Neutrophil (primary cell): Measurements from ENCODE around the gene TM7SF2.

Experiments
- H3K27ac ChIP-seq: fragments of 200-600 bp; sonication (generic); 2 replicates; pipeline ENCODE4 v1.5.1; 2016; ENCODE audit warnings: mild to moderate bottlenecking, moderate library complexity
- H3K27me3 ChIP-seq: fragments of 200-600 bp; sonication (generic); 2 replicates; pipeline ENCODE4 v1.6.0; 2016; ENCODE audit warnings: mild to moderate bottlenecking
- H3K36me3 ChIP-seq: fragments of 200-600 bp; sonication (generic); 2 replicates; pipeline ENCODE4 v1.5.1; 2017
- H3K4me1 ChIP-seq, 2 experiments: fragments of 200-600 bp in 1 of 2; sonication (generic) in 1 of 2; 1 replicate in 1 of 2; 2 replicates in 1 of 2; pipeline versions ENCODE4 v1.5.1 to v1.6.1; 2013 to 2016; ENCODE audit warnings: low read depth in 1 of 2, low read length in 1 of 2, mild to moderate bottlenecking in 1 of 2, moderate library complexity in 1 of 2; ENCODE audit not compliant: control insufficient read depth in 1 of 2, insufficient read depth in 1 of 2
- H3K4me3 ChIP-seq, 2 experiments: fragments of 200-600 bp in 1 of 2; sonication (generic) in 1 of 2; 1 replicate in 1 of 2; 2 replicates in 1 of 2; pipeline ENCODE4 v1.5.1; 2013 to 2016; ENCODE audit warnings: low read depth in 1 of 2, low read length in 1 of 2, mild to moderate bottlenecking in 1 of 2, moderate library complexity in 1 of 2
- H3K9me3 ChIP-seq: fragments of 200-600 bp; sonication (generic); 2 replicates; pipeline ENCODE4 v1.5.1; 2016
- CTCF ChIP-seq: fragments of 200-600 bp; sonication (generic); IDR thresholded peaks from 2 replicates; pipeline ENCODE4 v1.5.1; 2016; ENCODE audit warnings: antibody characterized with exemption

Gene TM7SF2

GRCh38 chr11:65100674-65101350 is 10.9 kb upstream of the TM7SF2 start:
- Histone ChIP-seq H3K27ac (no peak overlapping the region), H3K36me3 (no peaks in the 10 kb centered on the region), H3K4me1 (peaks cover 8 to 11% of the 10 kb centered on the region in 2 experiments), H3K4me3 (no peak overlapping the region), H3K9me3 (no peaks in the 10 kb centered on the region), H3K27me3 (no peaks in the 10 kb centered on the region)
- no peak for TF ChIP-seq CTCF

GRCh38 chr11:65102142-65103095 is 9.3 kb upstream of the TM7SF2 start:
- Histone ChIP-seq H3K36me3 (peaks cover 4% of the 10 kb centered on the region), H3K27ac (no peak overlapping the region), H3K4me3 (no peak overlapping the region), H3K4me1 (no peaks in the 10 kb centered on the region), H3K27me3 (no peaks in the 10 kb centered on the region), H3K9me3 (no peaks in the 10 kb centered on the region)
- TF ChIP-seq CTCF = no peak

GRCh38 chr11:65103476-65103875 is 8.2 kb upstream of the TM7SF2 start:
- TF ChIP-seq CTCF = no peak
- no peaks in the 10 kb centered on the region for H3K9me3 ChIP-seq
- no peak overlapping the region for H3K4me3 ChIP-seq
- H3K27ac ChIP-seq = no peak overlapping the region
- peaks cover 14% of the 10 kb centered on the region for H3K36me3 ChIP-seq
- H3K27me3 ChIP-seq = no peaks in the 10 kb centered on the region
- no peaks in the 10 kb centered on the region for H3K4me1 ChIP-seq

GRCh38 chr11:65104628-65105027 is 7.0 kb upstream of the TM7SF2 start:
- no peaks in the 10 kb centered on the region for H3K9me3 ChIP-seq
- H3K4me1 ChIP-seq = no peaks in the 10 kb centered on the region
- H3K27me3 ChIP-seq = no peaks in the 10 kb centered on the region
- H3K4me3 ChIP-seq = no peak overlapping the region
- H3K27ac ChIP-seq = no peak overlapping the region
- peaks cover 26% of the 10 kb centered on the region for H3K36me3 ChIP-seq
- no peak for TF ChIP-seq CTCF

GRCh38 chr11:65107078-65107477 is 4.6 kb upstream of the TM7SF2 start:
- no peak overlapping the region for H3K27ac ChIP-seq
- H3K36me3 ChIP-seq = peaks cover 30% of the 10 kb centered on the region
- no peak overlapping the region for H3K4me3 ChIP-seq
- H3K27me3 ChIP-seq = peaks cover 3% of the 10 kb centered on the region
- TF ChIP-seq CTCF = no peak
- H3K4me1 ChIP-seq = peaks cover 20% of the 10 kb centered on the region in 2 experiments
- H3K9me3 ChIP-seq = no peaks in the 10 kb centered on the region
